K562 (cell line): ENCODE data around the gene SLC41A3.

Source experiments
- CAMTA2 ChIP-seq: fragments of 250-450 bp; sonication (Bioruptor Pico); conservative IDR thresholded peaks from 2 replicates; pipeline ENCODE4 v1.5.1; 2022
- ELF4 ChIP-seq: fragments of 450-650 bp; formaldehyde crosslinking; IDR thresholded peaks from 2 replicates; pipeline ENCODE4 v1.4.0; 2022; ENCODE audit warnings: missing genetic modification characterization
- EP300 ChIP-seq: IDR thresholded peaks from 2 replicates; pipeline ENCODE4 v1.6.1; 2012; ENCODE audit warnings: low read length, improper control_type of control experiment
- GABPA ChIP-seq: fragments of 200-800 bp; sonication (Bioruptor generic); conservative IDR thresholded peaks from 2 replicates; pipeline ENCODE4 v1.6.1; 2016; ENCODE audit warnings: low read depth, missing genetic modification characterization, missing compliant biosample characterization
- KAT2B ChIP-seq: IDR thresholded peaks from one replicate; pipeline ENCODE4 v1.6.1; 2012; ENCODE audit warnings: low read depth, mild to moderate bottlenecking, control low read depth, inconsistent platforms, low read length, moderate library complexity
- MIER1 ChIP-seq: fragments of 450-650 bp; IDR thresholded peaks from 2 replicates; pipeline ENCODE4 v1.6.1; 2016; ENCODE audit warnings: antibody characterized with exemption, mild to moderate bottlenecking, low read depth
- PHTF2 ChIP-seq: fragments of 250-450 bp; sonication (Bioruptor Pico); IDR thresholded peaks from 2 replicates; pipeline ENCODE4 v1.5.0; 2021; ENCODE audit warnings: mild to moderate bottlenecking
- POLR2A ChIP-seq: fragments of 450-650 bp; conservative IDR thresholded peaks from 2 replicates; pipeline ENCODE4 v1.6.1; 2016
- RCOR1 ChIP-seq, 2 experiments: IDR thresholded peaks; 2 replicates each; pipeline ENCODE4 v1.6.1; 2012; ENCODE audit warnings: low read depth in 2 of 2, low read length in 2 of 2, borderline replicate concordance in 1 of 2, improper control_type of control experiment in 1 of 2
- ZNF224 ChIP-seq: sonication (generic); formaldehyde crosslinking; IDR thresholded peaks from 2 replicates; pipeline ENCODE4 v1.8.0; 2022; ENCODE audit warnings: mild to moderate bottlenecking, missing genetic modification reagents
- TF ChIP-seq, protein P1 (sequence below): fragments of 250-450 bp; sonication (Bioruptor Pico); IDR thresholded peaks from 2 replicates; pipeline ENCODE4 v1.8.0; 2021; ENCODE audit warnings: mild to moderate bottlenecking, moderate library complexity
- TF ChIP-seq, protein P2 (sequence below), 3 experiments: IDR thresholded peaks in 2 of 3; conservative IDR thresholded peaks in 1 of 3; 2 replicates each; pipeline ENCODE4 v1.5.1; 2011 to 2012; ENCODE audit warnings: low read length in 3 of 3, mild to moderate bottlenecking in 3 of 3, control low read depth in 2 of 3, improper control_type of control experiment in 1 of 3, inconsistent platforms in 1 of 3, low read depth in 1 of 3, mixed read lengths in 1 of 3, moderate library complexity in 1 of 3; ENCODE audit not compliant: insufficient read depth in 2 of 3
- TF ChIP-seq, protein P3 (sequence below): fragments of 450-650 bp; IDR thresholded peaks from 2 replicates; pipeline ENCODE4 v1.7.1; 2018; ENCODE audit warnings: mild to moderate bottlenecking, low read depth; ENCODE audit not compliant: partially characterized antibody
- TF ChIP-seq, protein P4 (sequence below): fragments of 450-650 bp; conservative IDR thresholded peaks from 2 replicates; pipeline ENCODE4 v1.6.1; 2016; ENCODE audit warnings: missing genetic modification characterization, low read depth, mild to moderate bottlenecking, missing compliant biosample characterization, moderate library complexity

DNA sequence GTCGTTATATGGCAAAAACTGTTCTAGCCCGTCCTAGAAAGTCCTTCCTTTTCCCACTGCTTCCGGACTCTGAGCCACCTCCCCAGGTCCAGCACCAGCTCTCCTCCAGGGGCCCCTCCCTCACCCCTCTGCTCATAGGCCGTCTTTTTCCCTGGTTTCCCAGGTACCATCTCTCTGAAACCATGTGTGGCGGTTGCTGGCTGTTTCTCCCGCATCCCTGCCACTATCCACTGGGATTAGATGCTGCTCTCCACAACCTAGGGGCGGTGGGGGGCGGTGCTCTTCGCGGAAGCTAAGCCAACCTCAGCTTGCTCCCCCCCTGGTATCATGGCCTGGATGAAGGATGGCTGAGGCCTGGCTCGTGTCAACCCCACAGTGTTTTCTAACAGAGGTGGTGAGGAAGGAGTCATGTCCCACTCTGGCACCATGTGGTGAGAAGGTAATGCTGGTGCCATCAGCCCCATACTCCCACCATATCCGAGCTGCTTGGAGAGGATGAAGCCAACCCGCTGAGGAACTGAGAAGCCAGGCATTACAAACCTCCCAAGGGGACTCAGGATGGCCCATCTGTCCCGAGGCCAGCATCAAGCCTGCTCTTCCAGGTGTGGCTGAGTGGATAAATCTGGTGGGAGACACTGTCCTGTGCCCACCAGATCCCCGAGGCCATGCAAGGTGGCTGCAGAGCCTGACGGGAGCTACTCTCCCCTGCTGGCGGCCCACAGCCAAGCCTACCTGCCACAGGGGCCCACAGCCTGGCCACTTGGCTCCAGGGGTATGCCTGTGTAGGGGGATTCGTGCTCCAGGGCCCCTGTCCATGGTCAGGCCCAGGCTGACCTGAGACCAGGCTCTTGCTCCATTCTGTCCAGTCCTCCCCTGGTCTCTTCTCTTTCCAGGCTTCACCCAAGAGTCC, 27.9 kb upstream of the SLC41A3 start:
- no peak for TF ChIP-seq RCOR1 (IDR thresholded peaks at IDR 0.05; ENCODE audit: borderline replicate concordance in 1 of 2, low read depth in 2 of 2, low read length in 2 of 2)
- TF ChIP-seq MIER1, result no peak
- no peak for TF ChIP-seq ELF4 (CRISPR knock-in tag)
- TF ChIP-seq GABPA, result no peak
- TF ChIP-seq, protein P1, sequence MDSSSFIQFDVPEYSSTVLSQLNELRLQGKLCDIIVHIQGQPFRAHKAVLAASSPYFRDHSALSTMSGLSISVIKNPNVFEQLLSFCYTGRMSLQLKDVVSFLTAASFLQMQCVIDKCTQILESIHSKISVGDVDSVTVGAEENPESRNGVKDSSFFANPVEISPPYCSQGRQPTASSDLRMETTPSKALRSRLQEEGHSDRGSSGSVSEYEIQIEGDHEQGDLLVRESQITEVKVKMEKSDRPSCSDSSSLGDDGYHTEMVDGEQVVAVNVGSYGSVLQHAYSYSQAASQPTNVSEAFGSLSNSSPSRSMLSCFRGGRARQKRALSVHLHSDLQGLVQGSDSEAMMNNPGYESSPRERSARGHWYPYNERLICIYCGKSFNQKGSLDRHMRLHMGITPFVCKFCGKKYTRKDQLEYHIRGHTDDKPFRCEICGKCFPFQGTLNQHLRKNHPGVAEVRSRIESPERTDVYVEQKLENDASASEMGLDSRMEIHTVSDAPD (CRISPR knock-in tag), result no peak
- TF ChIP-seq ZNF224 (CRISPR knock-in tag), result no peak
- no peak for TF ChIP-seq KAT2B
- no peak for TF ChIP-seq CAMTA2 (CRISPR knock-in tag)
- TF ChIP-seq, protein P2, sequence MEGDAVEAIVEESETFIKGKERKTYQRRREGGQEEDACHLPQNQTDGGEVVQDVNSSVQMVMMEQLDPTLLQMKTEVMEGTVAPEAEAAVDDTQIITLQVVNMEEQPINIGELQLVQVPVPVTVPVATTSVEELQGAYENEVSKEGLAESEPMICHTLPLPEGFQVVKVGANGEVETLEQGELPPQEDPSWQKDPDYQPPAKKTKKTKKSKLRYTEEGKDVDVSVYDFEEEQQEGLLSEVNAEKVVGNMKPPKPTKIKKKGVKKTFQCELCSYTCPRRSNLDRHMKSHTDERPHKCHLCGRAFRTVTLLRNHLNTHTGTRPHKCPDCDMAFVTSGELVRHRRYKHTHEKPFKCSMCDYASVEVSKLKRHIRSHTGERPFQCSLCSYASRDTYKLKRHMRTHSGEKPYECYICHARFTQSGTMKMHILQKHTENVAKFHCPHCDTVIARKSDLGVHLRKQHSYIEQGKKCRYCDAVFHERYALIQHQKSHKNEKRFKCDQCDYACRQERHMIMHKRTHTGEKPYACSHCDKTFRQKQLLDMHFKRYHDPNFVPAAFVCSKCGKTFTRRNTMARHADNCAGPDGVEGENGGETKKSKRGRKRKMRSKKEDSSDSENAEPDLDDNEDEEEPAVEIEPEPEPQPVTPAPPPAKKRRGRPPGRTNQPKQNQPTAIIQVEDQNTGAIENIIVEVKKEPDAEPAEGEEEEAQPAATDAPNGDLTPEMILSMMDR (IDR thresholded peaks at IDR 0.05 in 2 of 3, conservative IDR thresholded peaks at IDR 0.05 in 1 of 3; ENCODE audit: insufficient read depth in 2 of 3, low read depth in 1 of 3, low read length in 3 of 3), result no peak
- TF ChIP-seq EP300, result no peak
- TF ChIP-seq PHTF2 (CRISPR knock-in tag), result no peak
- no peak for TF ChIP-seq POLR2A
- TF ChIP-seq, protein P3, sequence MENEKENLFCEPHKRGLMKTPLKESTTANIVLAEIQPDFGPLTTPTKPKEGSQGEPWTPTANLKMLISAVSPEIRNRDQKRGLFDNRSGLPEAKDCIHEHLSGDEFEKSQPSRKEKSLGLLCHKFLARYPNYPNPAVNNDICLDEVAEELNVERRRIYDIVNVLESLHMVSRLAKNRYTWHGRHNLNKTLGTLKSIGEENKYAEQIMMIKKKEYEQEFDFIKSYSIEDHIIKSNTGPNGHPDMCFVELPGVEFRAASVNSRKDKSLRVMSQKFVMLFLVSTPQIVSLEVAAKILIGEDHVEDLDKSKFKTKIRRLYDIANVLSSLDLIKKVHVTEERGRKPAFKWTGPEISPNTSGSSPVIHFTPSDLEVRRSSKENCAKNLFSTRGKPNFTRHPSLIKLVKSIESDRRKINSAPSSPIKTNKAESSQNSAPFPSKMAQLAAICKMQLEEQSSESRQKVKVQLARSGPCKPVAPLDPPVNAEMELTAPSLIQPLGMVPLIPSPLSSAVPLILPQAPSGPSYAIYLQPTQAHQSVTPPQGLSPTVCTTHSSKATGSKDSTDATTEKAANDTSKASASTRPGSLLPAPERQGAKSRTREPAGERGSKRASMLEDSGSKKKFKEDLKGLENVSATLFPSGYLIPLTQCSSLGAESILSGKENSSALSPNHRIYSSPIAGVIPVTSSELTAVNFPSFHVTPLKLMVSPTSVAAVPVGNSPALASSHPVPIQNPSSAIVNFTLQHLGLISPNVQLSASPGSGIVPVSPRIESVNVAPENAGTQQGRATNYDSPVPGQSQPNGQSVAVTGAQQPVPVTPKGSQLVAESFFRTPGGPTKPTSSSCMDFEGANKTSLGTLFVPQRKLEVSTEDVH, result no peak
- TF ChIP-seq, protein P4, sequence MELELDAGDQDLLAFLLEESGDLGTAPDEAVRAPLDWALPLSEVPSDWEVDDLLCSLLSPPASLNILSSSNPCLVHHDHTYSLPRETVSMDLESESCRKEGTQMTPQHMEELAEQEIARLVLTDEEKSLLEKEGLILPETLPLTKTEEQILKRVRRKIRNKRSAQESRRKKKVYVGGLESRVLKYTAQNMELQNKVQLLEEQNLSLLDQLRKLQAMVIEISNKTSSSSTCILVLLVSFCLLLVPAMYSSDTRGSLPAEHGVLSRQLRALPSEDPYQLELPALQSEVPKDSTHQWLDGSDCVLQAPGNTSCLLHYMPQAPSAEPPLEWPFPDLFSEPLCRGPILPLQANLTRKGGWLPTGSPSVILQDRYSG (tag), result no peak
